GM12878 (cell line): ENCODE data around the gene CNKSR3. TPM values are rescaled to one million over a fixed set of nuclear protein-coding genes. Genes with fewer than 3 reads are reported as not detected.

ENCODE experiments used
- ATAC-seq: fragments of 200-7000 bp; cut with Tn5 transposase; 3 replicates; pipeline ENCODE4 v1.9.1; 2020; ENCODE audit warnings: mild to moderate bottlenecking, moderate library complexity
- BruUV-seq: library from RNA; stranded (reverse); fragments of 400-500 nt; replicated peaks from 2 replicates; lab custom pipeline; 2021; lab: Mats Ljungman, UMichigan
- CTCF ChIA-PET: fragments of 300-600 bp; sonication (Branson Sonifier 250); formaldehyde crosslinking; extraction: SDS; loops from one replicate; lab custom pipeline; 2021; ENCODE audit warnings: inconsistent platforms; lab: Yijun Ruan, JAX
- POLR2A ChIA-PET: fragments of 350-600 bp; formaldehyde crosslinking; extraction: SDS; loops from one replicate; lab custom pipeline; 2021; ENCODE audit warnings: inconsistent platforms; lab: Charles Lee
- RAD21 ChIA-PET: fragments of 300-600 bp; sonication (Branson Sonifier 250); formaldehyde crosslinking; loops from one replicate; lab custom pipeline; 2023; ENCODE audit warnings: antibody characterized with exemption; ENCODE audit not compliant: unreplicated experiment; lab: Charles Lee
- SMC1A ChIA-PET: fragments of 300-600 bp; sonication (Branson Sonifier 250); formaldehyde crosslinking; loops from one replicate; lab custom pipeline; 2023; ENCODE audit not compliant: unreplicated experiment, uncharacterized antibody; lab: Charles Lee
- DNase-seq: peaks from one replicate; pipeline ENCODE4 v3.0.0-alpha.2; 2011; ENCODE audit warnings: low read depth, low spot score
- FAIRE-seq: peaks from 3 replicates; lab custom pipeline; 2011; peaks lifted over from hg19 to GRCh38; lab: Jason Lieb, UNC
- H2AFZ ChIP-seq: 2 replicates; pipeline ENCODE4 v1.6.0; 2011; ENCODE audit warnings: low read depth, low read length, control low read depth; ENCODE audit not compliant: control insufficient read depth
- H3K27ac ChIP-seq: 2 replicates; pipeline ENCODE4 v1.5.1; 2011; ENCODE audit warnings: control low read depth; ENCODE audit not compliant: control insufficient read depth, insufficient read depth
- H3K27me3 ChIP-seq, 2 experiments: replicated peaks in 1 of 2; 2 replicates each; pipeline versions ENCODE4 v1.6.0 to v1.6.1; 2011; ENCODE audit warnings: low read length in 1 of 2; ENCODE audit not compliant: control insufficient read depth in 2 of 2, insufficient read depth in 2 of 2
- H3K36me3 ChIP-seq, 2 experiments: 2 replicates each; pipeline ENCODE4 v1.5.1; 2011; ENCODE audit warnings: low read length in 1 of 2; ENCODE audit not compliant: control insufficient read depth in 2 of 2, insufficient read depth in 2 of 2
- H3K4me1 ChIP-seq: 2 replicates; pipeline ENCODE4 v1.6.1; 2011; ENCODE audit warnings: mild to moderate bottlenecking, low read length, moderate library complexity, mixed read lengths; ENCODE audit not compliant: control insufficient read depth, insufficient read depth
- H3K4me2 ChIP-seq: 2 replicates; pipeline ENCODE4 v1.6.0; 2011; ENCODE audit warnings: control low read depth; ENCODE audit not compliant: control insufficient read depth, insufficient read depth
- H3K4me3 ChIP-seq: fragments of 200-600 bp; sonication (generic); 2 replicates; pipeline ENCODE4 v1.5.1; 2016
- H3K79me2 ChIP-seq: 2 replicates; pipeline ENCODE4 v1.6.0; 2011; ENCODE audit warnings: low read length; ENCODE audit not compliant: control insufficient read depth, insufficient read depth
- H3K9ac ChIP-seq: 2 replicates; pipeline ENCODE4 v1.8.0; 2011; ENCODE audit warnings: low read length, control low read depth, mixed read lengths; ENCODE audit not compliant: control insufficient read depth, insufficient read depth
- H3K9me3 ChIP-seq: replicated peaks from 3 replicates; pipeline ENCODE4 v1.5.1; 2011; ENCODE audit warnings: mild to moderate bottlenecking, low read length; ENCODE audit not compliant: control insufficient read depth, insufficient read depth
- H4K20me1 ChIP-seq: 2 replicates; pipeline ENCODE4 v1.6.0; 2011; ENCODE audit not compliant: control insufficient read depth, insufficient read depth
- BCL3 ChIP-seq: IDR thresholded peaks from 2 replicates; pipeline ENCODE4 v1.6.1; 2011; ENCODE audit warnings: borderline replicate concordance, low read depth, mild to moderate bottlenecking, moderate library complexity, low read length; ENCODE audit not compliant: insufficient read depth, poor library complexity, severe bottlenecking
- EED ChIP-seq: sonication (generic); IDR thresholded peaks from 2 replicates; pipeline ENCODE4 v1.6.1; 2016; ENCODE audit warnings: antibody characterized with exemption, low read depth
- ETV6 ChIP-seq, 2 experiments: fragments of 450-650 bp in 1 of 2; IDR thresholded peaks in 1 of 2; conservative IDR thresholded peaks in 1 of 2; 2 replicates each; pipeline ENCODE4 v1.6.1; 2014; ENCODE audit warnings: antibody characterized with exemption in 1 of 2, borderline replicate concordance in 1 of 2, low read depth in 1 of 2, mild to moderate bottlenecking in 1 of 2, moderate library complexity in 1 of 2
- GATAD2B ChIP-seq: fragments of 450-650 bp; conservative IDR thresholded peaks from 2 replicates; pipeline ENCODE4 v1.6.1; 2017; ENCODE audit warnings: low read depth, mild to moderate bottlenecking, moderate library complexity
- HDAC6 ChIP-seq: fragments of 200-600 bp; sonication (generic); IDR thresholded peaks from one replicate; pipeline ENCODE4 v1.8.0; 2017; ENCODE audit warnings: antibody characterized with exemption; ENCODE audit not compliant: unreplicated experiment
- JUND ChIP-seq: IDR thresholded peaks from 2 replicates; pipeline ENCODE4 v1.6.1; 2012; ENCODE audit warnings: low read depth, mild to moderate bottlenecking, low read length, improper control_type of control experiment, moderate library complexity
- KDM1A ChIP-seq: fragments of 200-600 bp; sonication (generic); IDR thresholded peaks from 2 replicates; pipeline ENCODE4 v1.6.1; 2016; ENCODE audit warnings: borderline replicate concordance
- MAX ChIP-seq: IDR thresholded peaks from 2 replicates; pipeline ENCODE4 v1.6.1; 2012; ENCODE audit warnings: low read depth, low read length, improper control_type of control experiment
- MYC ChIP-seq: IDR thresholded peaks from 2 replicates; pipeline ENCODE4 v1.6.1; 2011; ENCODE audit warnings: mild to moderate bottlenecking, low read length, moderate library complexity, inconsistent platforms; ENCODE audit not compliant: insufficient read depth, insufficient replicate concordance, insufficient read length, severe bottlenecking
- NFXL1 ChIP-seq: fragments of 450-650 bp; IDR thresholded peaks from 2 replicates; pipeline ENCODE4 v1.6.1; 2017; ENCODE audit warnings: antibody characterized with exemption, mild to moderate bottlenecking, borderline replicate concordance
- PAX8 ChIP-seq: fragments of 450-650 bp; IDR thresholded peaks from 2 replicates; pipeline ENCODE4 v1.6.1; 2017; ENCODE audit warnings: mild to moderate bottlenecking, moderate library complexity
- SIN3A ChIP-seq: IDR thresholded peaks from 2 replicates; pipeline ENCODE4 v1.6.1; 2012; ENCODE audit warnings: low read depth, low read length, improper control_type of control experiment
- SMAD1 ChIP-seq: fragments of 450-650 bp; IDR thresholded peaks from 2 replicates; pipeline ENCODE4 v1.6.1; 2018; ENCODE audit warnings: mild to moderate bottlenecking, low read depth; ENCODE audit not compliant: partially characterized antibody
- WGBS: methylation state at CpG from one replicate; pipeline ENCODE4 v1.1.6; 2016; ENCODE audit warnings: low lambda C conversion rate; ENCODE audit not compliant: insufficient replicate concordance, insufficient coverage; ENCODE audit errors: missing lambda C conversion rate; 5-methylcytosine and 5-hydroxymethylcytosine counted together
- in situ Hi-C: fragments of 300-500 bp; cut with MboI; formaldehyde crosslinking; loops from 9 replicates; pipeline ENCODE4 v1.14.3; 2018; ENCODE audit warnings: mixed read lengths
- intact Hi-C: fragments of 100-400 bp; cut with micrococcal nuclease; formaldehyde crosslinking; loops from one replicate; pipeline ENCODE4 v1.14.2; 2022; ENCODE audit not compliant: unreplicated experiment
- polyA plus RNA-seq, 11 experiments: library from polyadenylated mRNA; depleted of rRNA in 4 of 11; unstranded in 6 of 11; stranded (reverse) in 5 of 11; fragments of >200 nt; fragmentation: Nextera tagmentation in 4 of 11; fragmentation: Illumina TruSeq in 1 of 11; extraction: Ambion mirVana in 4 of 11; extraction: Trizol in 1 of 11; gene quantifications; 1 replicate in 1 of 11; 2 replicates in 10 of 11; pipeline versions ENCODE4 v1.2.1 to v1.2.3, GENCODE V29; 2011 to 2016; ENCODE audit warnings: inconsistent platforms in 2 of 11, missing spikeins in 2 of 11, low read depth in 1 of 11
- total RNA-seq, 4 experiments: library from RNA; depleted of rRNA in 3 of 4; stranded (reverse); fragments of >200 nt in 3 of 4; fragmentation: Illumina TruSeq in 1 of 4; extraction: Trizol in 1 of 4; gene quantifications; 2 replicates each; pipeline versions ENCODE4 v1.2.1 to v1.2.3, GENCODE V29; 2013 to 2021

Gene CNKSR3
- total and polyA plus RNA-seq, 10 of the 15 experiments (the other 5 are each of a cell fraction or from before 2014, with no cell fraction given), result under 0.01 to 0.48 (median 0.12) TPM; not detected in 2

- ATAC-seq, result no peak
- TF ChIP-seq BCL3, result no peak
- TF ChIP-seq ETV6 (conservative IDR thresholded peaks at IDR 0.05 in 1 of 2, IDR thresholded peaks at IDR 0.05 in 1 of 2; ENCODE audit: borderline replicate concordance in 1 of 2, low read depth in 1 of 2), result no peak
- TF ChIP-seq EED, result no peak
- TF ChIP-seq MAX, result no peak
- no peak for TF ChIP-seq SIN3A
- TF ChIP-seq HDAC6, result no peak
- no peak for TF ChIP-seq MYC
- no peak for TF ChIP-seq PAX8
- TF ChIP-seq GATAD2B, result no peak
- TF ChIP-seq SMAD1, result no peak
- TF ChIP-seq JUND, result no peak
- TF ChIP-seq KDM1A, result no peak
- TF ChIP-seq NFXL1, result no peak
- peaks cover 0 to 4% of the 10 kb centered on the region in 2 experiments; a peak in 2 of 4 replicates for H3K27me3 ChIP-seq
- H3K4me1 ChIP-seq, result no peaks in the 10 kb centered on the region
- no peak for FAIRE-seq
- no peak overlapping the region for H3K9ac ChIP-seq
- H3K4me3 ChIP-seq, result no peak overlapping the region
- no peak overlapping the region for H3K27ac ChIP-seq
- H3K9me3 ChIP-seq, result no peaks in the 10 kb centered on the region; the same call in 2 of the 3 replicates
- H3K79me2 ChIP-seq, result no peaks in the 10 kb centered on the region
- no peak for DNase-seq
- H3K4me2 ChIP-seq, result no peak overlapping the region
- no peaks in the 10 kb centered on the region for H4K20me1 ChIP-seq
- WGBS, result 41% methylated on average over 9 of the region's 9 CpGs
- no peaks in the 10 kb centered on the region for H3K36me3 ChIP-seq
- no TSS peak for BruUV-seq
- in situ Hi-C loops, result no loop called here
- SMC1A ChIA-PET, result no interaction called here
- POLR2A ChIA-PET, result no interaction called here
- RAD21 ChIA-PET, result no interaction called here
- no peak overlapping the region for H2AFZ ChIP-seq
- intact Hi-C loops, result no loop called here
- CTCF ChIA-PET, result no interaction called here
These were observed 71.5 kb downstream of the CNKSR3 start for GRCh38 chr6:154438882-154439415.
